ENCODE data around the gene GNA14. TPM values are rescaled to one million over a fixed set of nuclear protein-coding genes. Genes with fewer than 3 reads are reported as not detected.
A peak's percentile ranks its signal among the peaks of the same experiment; 100 is the strongest.

The GNA14 gene
- 0.37 and 0.48 TPM in 2 replicates for total RNA-seq (2021)
- long read RNA-seq, partial matches to known transcripts, result 6 of 10 reads
- long read RNA-seq, other reads (novel, unspliced or antisense), result 2 of 10 reads

- TF ChIP-seq CTCF (conservative IDR thresholded peaks at IDR 0.05), result no peak; the same call in 2 of the 3 replicates
- Histone ChIP-seq H4K91ac (ENCODE audit: insufficient read length, low read depth, low read length) (no peak within 1 kb of the TSS), H2AFZ (ENCODE audit: low read length) (no peak within 1 kb of the TSS), H3K27ac (ENCODE audit: insufficient read length, low read depth, low read length) (no peak within 1 kb of the TSS), H2BK5ac (ENCODE audit: insufficient read length, low read length) (no peak within 1 kb of the TSS), H3K9ac (ENCODE audit: extremely low read depth, insufficient read length, low read length) (peak within 1 kb of the TSS; percentile 48), H2AK5ac (ENCODE audit: insufficient read length, low read length) (no peak within 1 kb of the TSS), H2BK120ac (ENCODE audit: low read depth, low read length, poor library complexity, severe bottlenecking) (no peak within 1 kb of the TSS), H4K5ac (ENCODE audit: insufficient read length, low read depth, low read length) (no peak within 1 kb of the TSS), H3K4me1 (ENCODE audit: insufficient read depth, low read length) (peaks cover 2% of the 10 kb centered on the region; the same call in 1 of the 2 replicates), H4K20me1 (ENCODE audit: control insufficient read depth, insufficient read depth, insufficient read length) (no peaks in the 10 kb centered on the region), H3K4ac (ENCODE audit: low read depth, low read length) (no peak within 1 kb of the TSS), H3K56ac (ENCODE audit: insufficient read length, low read depth, low read length) (no peak within 1 kb of the TSS), H3K79me1 (ENCODE audit: insufficient read depth, low read depth, low read length, poor library complexity, severe bottlenecking) (no peaks in the 10 kb centered on the region), H2BK20ac (ENCODE audit: low read depth, low read length, poor library complexity, severe bottlenecking) (no peak within 1 kb of the TSS), H3K79me2 (ENCODE audit: insufficient read depth, low read length) (no peaks in the 10 kb centered on the region; the same call in 1 of the 2 replicates), H3K23ac (ENCODE audit: insufficient read length, low read depth, low read length) (no peak within 1 kb of the TSS), H2BK15ac (ENCODE audit: low read depth, low read length) (no peak within 1 kb of the TSS), H3K27me3 (ENCODE audit: insufficient read depth, low read length) (no peaks in the 10 kb centered on the region; the same call in 1 of the 2 replicates), H2BK12ac (ENCODE audit: insufficient read length, low read depth, low read length) (no peak within 1 kb of the TSS), H4K8ac (replicated peaks; ENCODE audit: insufficient read length, low read depth, low read length) (no peak within 1 kb of the TSS), H3K23me2 (ENCODE audit: insufficient read length, low read depth, low read length, poor library complexity, severe bottlenecking) (peaks cover 16% of the 10 kb centered on the region), H3K4me2 (ENCODE audit: insufficient read depth, insufficient read length, low read length) (peak within 1 kb of the TSS; percentile 33), H3K18ac (ENCODE audit: insufficient read length, low read depth, low read length) (peak within 1 kb of the TSS; percentile 54), H3K14ac (ENCODE audit: insufficient read depth, low read length) (peak within 1 kb of the TSS; percentile 87), H3T11ph (ENCODE audit: low read length) (no peak within 1 kb of the TSS), H3K9me3 (ENCODE audit: control insufficient read depth, low read depth, low read length) (no peaks in the 10 kb centered on the region)
- 0 out of 2 replicates have a peak, but pooled peaks cover 2% of the 10 kb centered on the region for H3K27me3 Mint-ChIP-seq (ENCODE audit: low read depth)
- no peaks in the 10 kb centered on the region for H3K9me3 Mint-ChIP-seq
- peaks cover 2 to 13% of the 10 kb centered on the region in 2 experiments; a peak in 3 of 4 replicates for H3K4me1 Mint-ChIP-seq
- peak; percentile 76 for DNase-seq
- H3K36me3 Mint-ChIP-seq (ENCODE audit: insufficient read depth in 1 of 3, low read depth in 3 of 3), result no peaks in the 10 kb centered on the region; a peak in 1 of 7 replicates
- H3K27ac Mint-ChIP-seq, result peak within 1 kb of the TSS in 1 of 3 experiments; percentile 35; a peak in 3 of 7 replicates
- H3K4me3 Mint-ChIP-seq, result peak within 1 kb of the TSS in 1 of 2 experiments; percentile 2; a peak in 1 of 5 replicates
- no CpG with 5 or more reads among the region's 46 CpGs for whole genome bisulfite sequencing (ENCODE audit: extremely low coverage, insufficient read length, low lambda C conversion rate)
Measured at GRCh38 chr9:77648234-77649108, at the start of gene GNA14. GNA14 (minus strand) TSS chr9:77648322; CDS start chr9:77647793, 529 bp downstream.
